ENCODE data around the gene RNF225. TPM values are rescaled to one million over a fixed set of nuclear protein-coding genes. Genes with fewer than 3 reads are reported as not detected.

RNF225 gene
- total and polyA plus RNA-seq, 9 of the 15 experiments (the other 6 are each of a cell fraction or from before 2014, with no cell fraction given) = 0.33 TPM; not detected in 8

- TF ChIP-seq ZNF407 (IDR thresholded peaks at IDR 0.05; ENCODE audit: low read depth) (no peak), ZNF398 (CRISPR knock-in tag; IDR thresholded peaks at IDR 0.05) (no peak), ZNF518B (CRISPR knock-in tag; IDR thresholded peaks at IDR 0.05) (no peak), SMARCA4 (IDR thresholded peaks at IDR 0.05) (no peak), ZC3H8 (IDR thresholded peaks at IDR 0.05) (no peak), CBX3 (IDR thresholded peaks at IDR 0.05; ENCODE audit: borderline replicate concordance in 1 of 2, low read length in 2 of 2) (peak in 1 of 2 experiments; percentile 79; a peak in 1 of 3 replicates), NEUROD1 (IDR thresholded peaks at IDR 0.05; ENCODE audit: borderline replicate concordance, low read depth, low read length, partially characterized antibody) (peak; percentile 70), POU5F1 (IDR thresholded peaks at IDR 0.05; ENCODE audit: borderline replicate concordance, low read depth, low read length, partially characterized antibody) (peak; percentile 28), ZNF384 (IDR thresholded peaks at IDR 0.05; ENCODE audit: low read depth, low read length) (0 out of 2 replicates have a peak, but pooled peaks have one; percentile 23), ZNF143 (CRISPR knock-in tag; IDR thresholded peaks at IDR 0.05) (peak; percentile 93), MYNN (IDR thresholded peaks at IDR 0.05) (no peak), MYNN (CRISPR knock-in tag; IDR thresholded peaks at IDR 0.05) (no peak), SMAD3 (CRISPR knock-in tag; conservative IDR thresholded peaks at IDR 0.05) (no peak), RAD21 (CRISPR knock-in tag; conservative IDR thresholded peaks at IDR 0.05 in 1 of 2, IDR thresholded peaks at IDR 0.05 in 1 of 2) (peak; percentile 23 to 31; a peak in 2 of 4 replicates)
Observed at GRCh38 chr19:58380662-58381459, 14.6 kb upstream of the RNF225 start, which contains the start of gene ZNF837 (continued).
